Stimulated activated naive CD4-positive, alpha-beta T cell (primary cell): ENCODE data around the gene GCK.

ENCODE experiments used
- DNase-seq, 6 experiments: peaks; one replicate each; lab custom pipeline; 2025; lab: John Stamatoyannopoulos, UW

The GCK gene

GRCh38 chr7:44155191-44156185, 33.8 kb downstream of the GCK start:
- DNase-seq = no peak

DNA sequence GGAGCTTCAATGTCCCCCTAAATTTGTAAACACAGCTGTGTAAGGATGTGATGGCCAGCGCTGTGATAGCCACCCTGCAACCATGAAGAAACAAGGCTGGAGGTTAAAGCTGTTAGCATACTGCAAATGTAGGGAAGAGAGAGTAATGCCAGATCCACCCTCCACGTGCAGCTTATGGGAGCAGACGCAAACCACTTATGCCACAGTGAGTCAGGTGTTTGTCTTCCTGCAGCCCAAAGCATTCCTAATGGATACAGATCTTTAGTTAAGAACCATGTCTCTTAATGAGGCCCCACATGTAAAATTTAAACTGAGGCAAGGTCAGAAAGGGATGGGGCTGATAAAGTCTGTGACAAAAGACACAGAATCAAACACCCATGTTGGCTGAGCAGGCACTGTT, 34.5 kb downstream of the GCK start:
- DNase-seq = no peak

DNA sequence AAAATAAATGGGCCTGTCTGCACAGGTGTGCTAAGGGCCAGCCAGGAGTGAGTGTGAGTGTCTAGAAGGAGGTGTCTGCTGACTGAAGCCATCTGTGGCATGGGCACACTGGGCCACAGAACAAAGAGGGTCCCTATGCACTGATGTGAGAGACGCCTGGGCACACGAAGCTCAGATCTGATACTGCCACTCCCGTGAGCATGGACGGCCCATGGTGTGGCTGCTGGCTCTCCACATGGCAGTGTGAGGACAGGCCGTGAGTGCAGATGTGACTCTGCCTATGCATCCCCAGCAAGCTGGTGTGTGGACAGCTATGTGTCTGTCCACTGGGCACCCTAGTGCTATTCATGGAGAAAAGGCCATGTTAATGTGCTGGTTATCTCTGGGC, 35.3 kb downstream of the GCK start:
- DNase-seq = no peak

GRCh38 chr7:44152971-44153947, 36.0 kb downstream of the GCK start:
- DNase-seq = no peak

DNA sequence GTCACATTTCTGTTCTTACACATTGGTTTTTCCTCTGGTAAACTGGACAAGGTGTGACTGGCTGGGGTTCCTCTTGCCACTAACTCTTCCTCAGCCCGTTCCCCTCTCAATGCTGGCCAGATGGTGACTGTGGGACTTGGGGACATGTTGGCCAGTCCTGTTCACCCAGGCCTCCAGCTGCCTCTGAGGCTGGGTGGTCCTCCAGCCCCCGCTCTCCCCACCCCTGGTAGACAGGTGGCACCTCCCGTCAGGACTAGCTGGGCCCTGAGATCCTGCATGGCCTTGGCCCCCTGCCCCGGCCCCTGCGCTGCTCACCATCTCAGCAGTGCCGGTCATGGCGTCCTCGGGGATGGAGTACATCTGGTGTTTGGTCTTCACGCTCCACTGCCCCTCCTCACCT, 37.3 kb downstream of the GCK start:
- DNase-seq = no peak

GRCh38 chr7:44150966-44151941, 38.0 kb downstream of the GCK start:
- no peak for DNase-seq

- DNase-seq = no peak
Measured at GRCh38 chr7:44150466-44150832, 38.8 kb downstream of the GCK start.

GRCh38 chr7:44149571-44150465, 39.4 kb downstream of the GCK start:
- DNase-seq = no peak

DNA sequence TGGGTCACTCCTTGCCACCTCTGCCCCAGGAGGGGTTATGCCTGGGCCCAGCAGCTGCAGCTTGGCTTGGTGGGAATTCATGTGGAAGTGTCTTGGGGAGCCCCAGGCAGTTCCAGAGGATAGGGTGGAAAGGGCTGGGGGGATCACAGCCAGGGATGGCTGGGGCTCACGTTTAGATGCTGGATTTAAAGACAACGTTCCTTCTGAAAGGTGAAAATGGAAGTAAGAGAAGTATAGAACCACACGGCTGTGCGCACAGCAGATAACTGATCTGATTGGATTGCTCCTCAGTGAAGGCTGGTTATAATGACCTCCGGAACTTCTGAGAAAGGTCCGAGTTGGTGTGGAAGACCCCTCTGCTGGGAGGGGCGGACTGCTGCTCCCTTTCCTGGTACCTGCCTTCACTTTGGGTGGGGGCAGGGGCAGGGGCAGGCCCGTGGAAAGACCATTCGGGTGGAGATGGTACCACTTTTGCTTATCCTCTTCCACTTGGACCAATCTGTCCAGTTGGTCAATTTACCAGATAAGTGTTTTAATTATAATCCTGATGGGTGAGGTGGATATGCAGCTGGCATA, 40.2 kb downstream of the GCK start:
- no peak for DNase-seq

DNA sequence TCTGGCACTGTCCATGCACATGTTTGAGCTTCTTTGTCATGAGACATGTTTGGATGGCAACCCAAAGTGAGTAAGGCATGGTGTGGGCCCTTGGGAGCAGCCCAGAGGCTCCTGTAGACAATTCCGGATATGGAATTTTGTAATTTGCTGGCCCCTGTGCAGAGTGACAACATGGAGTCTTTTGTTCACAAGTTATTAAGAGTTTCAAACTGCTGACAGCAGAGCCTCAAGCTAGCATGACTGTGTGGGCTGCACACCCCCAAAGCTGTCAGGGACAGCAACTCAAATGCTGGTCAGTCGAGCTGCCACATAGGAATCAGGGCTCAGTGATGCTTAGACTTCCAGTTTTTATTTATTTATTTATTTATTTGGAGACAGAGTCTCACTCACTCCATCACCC, 41.1 kb downstream of the GCK start:
- no peak for DNase-seq

DNA sequence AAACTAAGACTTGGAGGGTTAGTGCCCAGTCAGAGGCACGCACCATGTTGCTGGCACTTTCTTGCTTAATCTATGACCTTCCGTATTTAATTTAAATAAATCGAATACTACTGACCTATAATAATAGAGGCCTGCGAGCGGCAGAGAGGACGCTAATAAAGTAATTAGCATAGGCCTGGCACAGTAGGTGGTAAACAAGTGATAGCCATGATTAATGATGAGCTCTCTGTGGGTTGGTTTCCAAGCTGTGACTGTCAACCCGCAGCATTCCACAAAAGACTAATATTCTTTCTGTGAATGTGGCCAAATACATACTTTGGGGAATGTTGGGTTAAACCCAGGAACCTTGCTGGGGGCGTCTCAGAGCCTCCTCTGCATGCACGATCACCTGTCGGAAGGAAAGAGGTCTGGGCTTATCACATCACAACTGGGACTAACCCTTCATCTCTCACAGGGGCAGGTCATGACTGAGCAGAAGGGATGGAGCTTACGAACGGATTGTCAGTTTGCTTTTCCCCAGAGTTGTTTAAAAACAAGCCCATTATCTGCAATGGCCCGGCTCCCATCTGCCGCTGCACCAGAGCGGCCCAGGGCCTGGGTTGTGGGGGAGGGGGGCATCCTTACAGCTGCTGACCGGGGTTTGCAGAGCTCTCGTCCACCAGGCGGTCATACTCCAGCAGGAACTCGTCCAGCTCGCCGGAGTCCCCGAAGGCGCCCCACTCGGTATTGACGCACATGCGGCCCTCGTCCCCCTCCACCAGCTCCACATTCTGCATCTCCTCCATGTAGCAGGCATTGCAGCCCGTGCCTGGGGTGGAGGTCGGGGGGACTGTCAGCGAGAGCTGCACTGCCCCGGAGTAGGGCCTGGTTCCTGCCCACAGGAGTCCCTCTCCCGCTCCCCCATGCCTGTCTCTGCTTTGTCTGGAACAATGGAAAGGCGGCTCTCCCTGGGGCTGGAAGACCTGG, 41.9 kb downstream of the GCK start:
- DNase-seq = no peak

DNA sequence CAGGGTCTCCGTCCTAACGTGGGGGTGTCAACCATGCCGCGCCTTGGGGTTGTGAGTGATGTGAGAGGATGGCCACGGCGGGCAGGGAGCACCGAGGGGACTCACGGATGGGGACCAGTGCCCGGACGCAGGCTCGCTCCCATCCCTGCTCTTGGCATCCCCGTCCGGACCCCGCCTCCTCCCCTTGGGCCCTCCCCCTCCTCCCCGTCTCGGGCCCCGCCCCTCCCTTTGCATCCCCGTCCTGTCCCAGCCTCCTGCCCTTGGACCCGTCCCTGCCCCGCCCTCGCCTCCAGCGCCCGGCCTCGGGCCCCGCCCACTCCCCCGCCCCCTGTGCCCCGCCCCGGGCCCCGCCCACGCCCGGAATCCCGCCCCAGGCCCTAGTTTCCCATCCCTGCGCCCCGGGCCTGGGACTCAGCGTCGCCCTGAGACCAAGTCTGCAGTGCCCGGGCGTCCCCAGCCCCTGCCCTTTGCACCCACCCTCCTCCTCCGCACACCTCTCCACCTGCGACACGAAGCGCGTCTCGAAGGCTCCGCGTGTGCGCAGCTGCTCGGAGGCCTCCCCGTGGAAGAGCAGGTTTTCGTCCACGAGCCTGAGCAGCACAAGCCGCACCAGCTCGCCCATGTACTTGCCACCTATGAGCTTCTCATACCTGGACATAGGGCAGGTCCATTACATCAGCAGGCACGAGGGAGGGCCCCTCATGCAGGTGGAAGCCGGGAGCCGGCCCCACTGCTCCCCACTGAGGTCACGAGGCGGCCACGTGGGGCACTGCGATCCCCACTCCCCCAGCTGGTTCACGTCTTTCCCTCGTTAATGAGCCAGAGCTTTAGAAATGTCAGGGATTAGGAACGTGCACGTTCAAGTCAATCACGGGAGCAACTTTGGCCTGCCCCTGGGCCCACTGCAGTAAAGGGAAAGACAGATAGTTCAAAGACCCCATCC, 43.0 kb downstream of the GCK start:
- DNase-seq = peak; percentile 23 to 81 (median 65)

- peak; percentile 34 to 66 (median 64) for DNase-seq
Measured at GRCh38 chr7:44145479-44145968, 43.7 kb downstream of the GCK start.

DNA sequence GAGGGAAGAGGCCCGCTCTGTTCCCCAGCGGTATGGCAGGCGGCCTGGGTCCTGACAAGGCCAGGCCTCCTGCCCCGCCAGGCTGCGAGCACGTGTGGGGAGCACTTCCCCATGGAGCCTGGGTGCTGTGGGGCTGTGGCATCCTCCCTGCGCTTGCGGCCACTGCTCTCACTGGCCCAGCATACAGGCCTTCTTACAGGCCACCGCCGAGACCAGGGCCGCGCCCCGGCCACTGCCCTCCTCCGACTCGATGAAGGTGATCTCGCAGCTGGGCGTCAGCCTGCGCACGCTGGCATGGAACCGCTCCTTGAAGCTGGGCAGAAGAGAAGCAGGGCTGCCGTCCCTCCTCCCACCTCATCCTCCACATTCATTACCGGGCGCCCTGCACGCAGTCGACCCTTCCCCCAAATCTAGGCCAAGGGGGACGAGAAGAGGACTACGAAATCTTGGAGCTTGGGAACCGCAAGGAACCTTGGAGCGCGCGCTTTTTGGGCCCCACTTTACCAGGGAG, 44.2 kb downstream of the GCK start:
- DNase-seq = no peak

DNA sequence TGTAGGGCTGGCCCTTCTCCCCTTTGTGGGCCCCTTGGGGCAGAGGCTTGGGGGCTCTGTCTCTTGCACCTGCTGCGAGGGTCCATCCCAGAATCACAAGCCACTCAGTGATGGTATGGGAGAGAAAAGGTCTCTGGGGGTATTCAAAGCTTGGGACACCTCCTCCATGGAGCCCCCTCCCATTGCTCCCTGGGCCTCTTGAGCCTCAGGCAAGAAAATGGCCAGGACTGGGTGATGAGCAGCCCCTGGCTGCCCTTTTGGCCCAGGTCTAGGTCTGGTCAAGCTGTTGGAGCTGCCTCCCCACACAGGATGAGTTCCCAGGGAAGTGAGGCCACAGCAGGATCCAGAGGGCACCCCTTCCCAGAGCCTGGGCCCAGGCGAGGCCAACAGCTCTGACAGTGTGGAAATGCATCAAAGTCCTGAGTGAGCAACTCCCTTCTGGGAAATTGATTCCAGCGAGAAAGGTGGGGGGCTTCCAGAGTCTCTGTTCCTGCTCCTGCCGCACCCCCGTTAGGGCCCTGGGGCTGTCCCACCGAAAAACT, 44.7 kb downstream of the GCK start:
- DNase-seq = no peak

DNA sequence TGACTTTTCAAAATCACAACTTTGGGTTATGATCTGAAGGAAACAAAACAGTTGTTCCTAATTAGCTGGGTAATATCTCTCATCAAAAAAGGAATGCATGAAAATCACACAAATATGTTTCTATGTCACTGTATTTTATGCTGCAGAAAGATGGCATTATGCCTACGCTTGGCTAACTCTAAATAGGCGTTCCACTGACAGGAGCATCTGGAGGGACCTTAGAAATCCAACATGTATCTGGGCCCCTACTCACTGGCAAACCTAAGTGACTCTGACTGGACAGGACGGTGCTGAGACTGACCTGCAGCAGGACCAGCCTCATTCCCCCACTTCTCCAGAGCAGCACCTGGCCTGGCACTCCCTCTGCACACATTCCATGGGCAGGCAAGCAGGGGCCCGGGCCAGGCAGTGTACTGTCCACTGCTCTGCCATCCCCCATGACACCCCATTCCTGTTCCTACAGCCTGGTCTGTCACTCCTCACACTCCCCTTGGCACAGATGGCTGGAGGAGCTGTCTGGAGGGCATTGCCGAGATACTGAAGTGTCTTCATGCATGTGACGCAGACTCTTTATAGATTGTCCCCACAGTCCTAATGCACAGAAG, 45.5 kb downstream of the GCK start:
- DNase-seq = no peak

- DNase-seq = no peak
Measured at GRCh38 chr7:44142028-44142427, 47.2 kb downstream of the GCK start.
